HUES6 (cell line): ENCODE measurements around the gene KRTAP4-6.
"Not testable (repeated sequence)": the region's sequence is repeated elsewhere in the genome, so short reads cannot be mapped to it uniquely, and the experiment has no call there.

ENCODE experiments used
- H3K27ac ChIP-seq: 2 replicates; pipeline ENCODE4 v1.7.0; 2013; ENCODE audit warnings: low read depth, mild to moderate bottlenecking, low read length, inconsistent platforms
- H3K27me3 ChIP-seq: 2 replicates; pipeline ENCODE4 v1.6.1; 2013; ENCODE audit warnings: low read length; ENCODE audit not compliant: control insufficient read depth, insufficient read depth
- H3K36me3 ChIP-seq: 2 replicates; pipeline ENCODE4 v1.6.1; 2013; ENCODE audit warnings: low read length; ENCODE audit not compliant: control insufficient read depth, insufficient read depth
- H3K4me1 ChIP-seq: 2 replicates; pipeline ENCODE4 v1.6.1; 2013; ENCODE audit warnings: low read length; ENCODE audit not compliant: control insufficient read depth, insufficient read depth
- H3K4me3 ChIP-seq: 2 replicates; pipeline ENCODE4 v1.5.1; 2013; ENCODE audit warnings: low read depth, low read length
- H3K9ac ChIP-seq: one replicate; pipeline ENCODE4 v1.6.1; 2013; ENCODE audit warnings: mild to moderate bottlenecking, low read length
- H3K9me3 ChIP-seq: 2 replicates; pipeline ENCODE4 v1.6.1; 2013; ENCODE audit warnings: low read depth, low read length; ENCODE audit not compliant: control insufficient read depth, insufficient read depth

KRTAP4-6 gene

GRCh38 chr17:41168121-41168520 lies 27.8 kb upstream of the KRTAP4-6 start, which contains the start of gene KRTAP4-3:
Gene KRTAP4-3 (minus strand): TSS chr17:41168221. CDS start chr17:41168172, 49 bp downstream.
- Histone ChIP-seq H3K27ac (no peak within 1 kb of the TSS), H3K9me3 (no peaks in the 10 kb centered on the region), H3K36me3 (no peaks in the 10 kb centered on the region), H3K4me1 (no peaks in the 10 kb centered on the region; the same call in 1 of the 2 replicates), H3K4me3 (no peak within 1 kb of the TSS), H3K9ac (no peak within 1 kb of the TSS), H3K27me3 (no peaks in the 10 kb centered on the region)

- no peaks in the 10 kb centered on the region for H3K36me3 ChIP-seq
- H3K4me3 ChIP-seq: no peak overlapping the region
- no peaks in the 10 kb centered on the region for H3K27me3 ChIP-seq
- H3K9ac ChIP-seq: no peak overlapping the region
- no peaks in the 10 kb centered on the region; the same call in 1 of the 2 replicates for H3K4me1 ChIP-seq
- H3K27ac ChIP-seq: no peak overlapping the region
- no peaks in the 10 kb centered on the region for H3K9me3 ChIP-seq
Measured at GRCh38 chr17:41167561-41167960, 27.2 kb upstream of the KRTAP4-6 start.

- no peak overlapping the region for H3K27ac ChIP-seq
- no peaks in the 10 kb centered on the region for H3K36me3 ChIP-seq
- H3K4me1 ChIP-seq: no peaks in the 10 kb centered on the region; the same call in 1 of the 2 replicates
- H3K27me3 ChIP-seq: no peaks in the 10 kb centered on the region; the same call in 1 of the 2 replicates
- H3K9me3 ChIP-seq: no peaks in the 10 kb centered on the region
- H3K9ac ChIP-seq: no peak overlapping the region
- no peak overlapping the region for H3K4me3 ChIP-seq
Measured at GRCh38 chr17:41163828-41164227, 23.5 kb upstream of the KRTAP4-6 start.

GRCh38 chr17:41160648-41161047 lies 20.3 kb upstream of the KRTAP4-6 start, which contains the start of gene KRTAP4-4:
Gene KRTAP4-4 (minus strand): TSS chr17:41160748. CDS start chr17:41160691, 57 bp downstream.
- no peaks in the 10 kb centered on the region for H3K9me3 ChIP-seq
- no peaks in the 10 kb centered on the region for H3K36me3 ChIP-seq
- no peak within 1 kb of the TSS for H3K9ac ChIP-seq
- H3K27ac ChIP-seq: no peak within 1 kb of the TSS
- no peak within 1 kb of the TSS for H3K4me3 ChIP-seq
- H3K27me3 ChIP-seq: no peaks in the 10 kb centered on the region; the same call in 1 of the 2 replicates
- H3K4me1 ChIP-seq: no peaks in the 10 kb centered on the region

GRCh38 chr17:41160190-41160589 lies 19.8 kb upstream of the KRTAP4-6 start:
- H3K9ac ChIP-seq, H3K27ac ChIP-seq, H3K4me3 ChIP-seq, H3K36me3 ChIP-seq, H3K9me3 ChIP-seq, H3K27me3 ChIP-seq, H3K4me1 ChIP-seq: not testable (repeated sequence)

- no peaks in the 10 kb centered on the region for H3K9me3 ChIP-seq
- H3K27me3 ChIP-seq: no peaks in the 10 kb centered on the region
- no peaks in the 10 kb centered on the region for H3K36me3 ChIP-seq
- no peak overlapping the region for H3K9ac ChIP-seq
- no peak overlapping the region for H3K4me3 ChIP-seq
- H3K27ac ChIP-seq: no peak overlapping the region
- H3K4me1 ChIP-seq: no peaks in the 10 kb centered on the region
Measured at GRCh38 chr17:41153856-41154255, 13.5 kb upstream of the KRTAP4-6 start.

GRCh38 chr17:41151525-41151924 lies 11.2 kb upstream of the KRTAP4-6 start:
- Histone ChIP-seq H3K4me3 (no peak overlapping the region), H3K9me3 (no peaks in the 10 kb centered on the region), H3K9ac (no peak overlapping the region), H3K27ac (no peak overlapping the region), H3K36me3 (no peaks in the 10 kb centered on the region), H3K4me1 (no peaks in the 10 kb centered on the region), H3K27me3 (no peaks in the 10 kb centered on the region; the same call in 1 of the 2 replicates)

- Histone ChIP-seq H3K27me3 (no peaks in the 10 kb centered on the region; the same call in 1 of the 2 replicates), H3K4me1 (no peaks in the 10 kb centered on the region), H3K9me3 (no peaks in the 10 kb centered on the region), H3K9ac (no peak overlapping the region), H3K36me3 (no peaks in the 10 kb centered on the region), H3K27ac (no peak overlapping the region), H3K4me3 (no peak overlapping the region)
Measured at GRCh38 chr17:41150026-41150425, 9.7 kb upstream of the KRTAP4-6 start.

- Histone ChIP-seq H3K9me3 (no peaks in the 10 kb centered on the region), H3K9ac (no peak within 1 kb of the TSS), H3K36me3 (no peaks in the 10 kb centered on the region), H3K4me1 (no peaks in the 10 kb centered on the region), H3K27me3 (no peaks in the 10 kb centered on the region; the same call in 1 of the 2 replicates), H3K27ac (no peak within 1 kb of the TSS), H3K4me3 (no peak within 1 kb of the TSS)
Measured at GRCh38 chr17:41149652-41149985, 9.3 kb upstream of the KRTAP4-6 start, which contains the start of gene KRTAP4-5. Gene KRTAP4-5 (minus strand): TSS chr17:41149825. CDS start chr17:41149767, 58 bp downstream.

- not testable (repeated sequence) for H3K27ac ChIP-seq, H3K9ac ChIP-seq
Measured at GRCh38 chr17:41148971-41149651, 8.8 kb upstream of the KRTAP4-6 start.

GRCh38 chr17:41147531-41148204 lies 7.3 kb upstream of the KRTAP4-6 start:
- Histone ChIP-seq H3K9me3 (peaks cover 6% of the 10 kb centered on the region), H3K4me1 (no peaks in the 10 kb centered on the region), H3K36me3 (no peaks in the 10 kb centered on the region), H3K27me3 (no peaks in the 10 kb centered on the region; the same call in 1 of the 2 replicates), H3K9ac (no peak overlapping the region), H3K27ac (no peak overlapping the region), H3K4me3 (no peak overlapping the region)

More at GRCh38 chr17:41148971-41149651, 8.8 kb upstream of the KRTAP4-6 start:
- H3K9me3 ChIP-seq, H3K27me3 ChIP-seq, H3K4me3 ChIP-seq, H3K36me3 ChIP-seq, H3K4me1 ChIP-seq: not testable (repeated sequence)
